HL-60 (cell line): Measurements from ENCODE around the gene ALX1.

ENCODE experiments used
- DNase-seq, 2 experiments: peaks; one replicate each; pipeline ENCODE4 v3.0.0-alpha.2; 2010 to 2020; ENCODE audit warnings: low read depth in 1 of 2, low spot score in 1 of 2
- H3K27ac ChIP-seq: fragments of 250-450 bp; sonication (Bioruptor Pico); replicated peaks from 2 replicates; pipeline ENCODE4 v1.5.1; 2020; ENCODE audit warnings: mild to moderate bottlenecking, moderate library complexity
- H3K27me3 ChIP-seq: fragments of 250-450 bp; sonication (Bioruptor Pico); 2 replicates; pipeline ENCODE4 v1.5.1; 2021; ENCODE audit warnings: mild to moderate bottlenecking, moderate library complexity; ENCODE audit not compliant: insufficient read depth, poor library complexity, severe bottlenecking
- H3K4me3 ChIP-seq: replicated peaks from 2 replicates; pipeline ENCODE4 v1.5.1; 2011; ENCODE audit warnings: mild to moderate bottlenecking, control low read depth, low read length; ENCODE audit not compliant: insufficient read depth
- GABPA ChIP-seq: IDR thresholded peaks from 2 replicates; pipeline ENCODE4 v1.6.1; 2012; ENCODE audit warnings: low read depth
- POLR2AphosphoS5 ChIP-seq: IDR thresholded peaks from 2 replicates; pipeline ENCODE4 v1.6.1; 2012; ENCODE audit warnings: low read depth
- SPI1 ChIP-seq: IDR thresholded peaks from 2 replicates; pipeline ENCODE4 v1.6.1; 2012; ENCODE audit warnings: low read depth, mild to moderate bottlenecking, borderline replicate concordance
- TF ChIP-seq, protein P1 (sequence below): IDR thresholded peaks from 2 replicates; pipeline ENCODE4 v1.6.1; 2012; ENCODE audit warnings: low read depth; ENCODE audit not compliant: insufficient replicate concordance
- TF ChIP-seq, protein P2 (sequence below): IDR thresholded peaks from one replicate; pipeline ENCODE4 v1.5.1; 2011; ENCODE audit warnings: low read length, control low read depth, inconsistent platforms; ENCODE audit not compliant: insufficient read depth

Gene ALX1

DNA sequence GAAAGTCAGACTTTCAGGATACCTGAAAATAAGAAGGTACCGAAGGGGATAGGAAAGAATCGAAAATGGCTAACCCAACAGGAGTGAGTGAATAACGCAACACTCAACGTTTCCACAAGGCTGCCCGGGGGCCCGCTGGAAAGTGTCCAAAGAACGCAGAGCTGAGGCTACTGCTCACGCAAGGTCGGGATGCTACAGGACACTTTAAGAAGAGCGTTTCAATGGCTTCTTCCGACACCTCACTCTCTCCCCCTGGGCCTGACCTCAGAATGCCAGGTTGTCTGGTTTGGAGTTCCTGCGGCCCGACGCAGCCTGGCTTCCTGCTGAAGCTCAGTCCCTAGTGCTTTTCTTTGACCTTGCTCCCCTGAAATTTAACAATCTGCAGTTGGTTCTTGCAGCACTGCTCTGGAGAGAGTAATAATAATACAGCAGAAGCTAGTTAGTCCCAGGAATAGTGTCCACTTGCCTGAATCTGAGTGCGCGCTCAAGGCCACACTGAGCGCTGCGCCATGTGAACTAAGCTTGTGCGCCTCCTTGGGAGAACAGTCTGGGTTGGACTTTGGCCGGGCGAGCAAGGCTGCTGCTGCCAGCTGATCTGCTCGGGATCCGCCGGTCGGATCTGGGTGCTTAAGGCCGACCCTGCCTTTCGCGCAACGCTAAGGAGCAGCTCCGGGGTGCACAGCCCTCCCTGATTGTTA, 2.0 kb upstream of the ALX1 start:
- peaks cover 60% of the 10 kb centered on the region for H3K27me3 ChIP-seq

DNA sequence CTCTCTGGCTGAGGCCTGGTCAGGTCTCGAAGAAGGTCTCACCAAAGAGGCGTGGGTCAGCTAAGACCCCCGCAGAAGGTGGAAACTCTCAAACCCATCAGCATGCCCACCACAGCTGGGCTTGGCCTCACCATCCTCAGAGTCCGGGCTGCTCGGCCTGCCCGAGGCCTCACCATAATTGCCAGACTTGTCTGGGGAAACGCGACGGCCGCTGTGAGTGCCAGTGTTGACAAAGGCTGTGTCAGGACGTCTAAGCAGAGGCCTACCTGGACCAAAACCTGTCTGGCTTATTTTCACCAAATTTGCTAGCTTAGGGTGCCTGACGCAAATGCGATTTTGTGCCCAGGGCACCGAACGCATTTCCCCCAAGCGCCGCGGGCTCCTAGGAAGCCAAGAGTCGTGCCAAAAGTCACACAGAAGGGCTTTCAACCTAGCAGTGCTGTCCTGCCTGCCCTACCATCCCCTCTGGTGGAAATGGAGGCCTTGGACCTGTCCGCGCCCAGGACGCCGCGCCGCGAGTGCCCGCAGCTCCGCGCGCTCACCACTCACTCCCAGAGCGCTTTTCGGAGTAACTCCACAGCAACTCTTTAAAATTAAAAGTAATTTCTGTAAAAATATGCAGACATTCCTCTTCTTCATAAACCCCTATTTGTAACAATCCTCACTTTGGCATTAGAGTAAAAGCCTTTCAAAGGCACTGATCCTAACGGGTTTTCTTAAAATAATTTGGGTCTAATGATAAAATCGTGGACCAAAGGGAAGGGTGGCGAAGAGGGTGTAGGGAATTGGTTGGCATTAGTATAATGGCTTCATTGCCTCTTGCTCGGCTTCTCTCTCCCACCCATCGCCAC, 1.2 kb upstream of the ALX1 start:
- DNase-seq: no peak
- H3K27me3 ChIP-seq: peaks cover 58% of the 10 kb centered on the region
- H3K27ac ChIP-seq: no peak overlapping the region
- no peak overlapping the region for H3K4me3 ChIP-seq
- TF ChIP-seq SPI1 (no peak), POLR2AphosphoS5 (no peak), GABPA (no peak)
- TF ChIP-seq, protein P1, sequence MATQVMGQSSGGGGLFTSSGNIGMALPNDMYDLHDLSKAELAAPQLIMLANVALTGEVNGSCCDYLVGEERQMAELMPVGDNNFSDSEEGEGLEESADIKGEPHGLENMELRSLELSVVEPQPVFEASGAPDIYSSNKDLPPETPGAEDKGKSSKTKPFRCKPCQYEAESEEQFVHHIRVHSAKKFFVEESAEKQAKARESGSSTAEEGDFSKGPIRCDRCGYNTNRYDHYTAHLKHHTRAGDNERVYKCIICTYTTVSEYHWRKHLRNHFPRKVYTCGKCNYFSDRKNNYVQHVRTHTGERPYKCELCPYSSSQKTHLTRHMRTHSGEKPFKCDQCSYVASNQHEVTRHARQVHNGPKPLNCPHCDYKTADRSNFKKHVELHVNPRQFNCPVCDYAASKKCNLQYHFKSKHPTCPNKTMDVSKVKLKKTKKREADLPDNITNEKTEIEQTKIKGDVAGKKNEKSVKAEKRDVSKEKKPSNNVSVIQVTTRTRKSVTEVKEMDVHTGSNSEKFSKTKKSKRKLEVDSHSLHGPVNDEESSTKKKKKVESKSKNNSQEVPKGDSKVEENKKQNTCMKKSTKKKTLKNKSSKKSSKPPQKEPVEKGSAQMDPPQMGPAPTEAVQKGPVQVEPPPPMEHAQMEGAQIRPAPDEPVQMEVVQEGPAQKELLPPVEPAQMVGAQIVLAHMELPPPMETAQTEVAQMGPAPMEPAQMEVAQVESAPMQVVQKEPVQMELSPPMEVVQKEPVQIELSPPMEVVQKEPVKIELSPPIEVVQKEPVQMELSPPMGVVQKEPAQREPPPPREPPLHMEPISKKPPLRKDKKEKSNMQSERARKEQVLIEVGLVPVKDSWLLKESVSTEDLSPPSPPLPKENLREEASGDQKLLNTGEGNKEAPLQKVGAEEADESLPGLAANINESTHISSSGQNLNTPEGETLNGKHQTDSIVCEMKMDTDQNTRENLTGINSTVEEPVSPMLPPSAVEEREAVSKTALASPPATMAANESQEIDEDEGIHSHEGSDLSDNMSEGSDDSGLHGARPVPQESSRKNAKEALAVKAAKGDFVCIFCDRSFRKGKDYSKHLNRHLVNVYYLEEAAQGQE: no peak
- TF ChIP-seq, protein P2, sequence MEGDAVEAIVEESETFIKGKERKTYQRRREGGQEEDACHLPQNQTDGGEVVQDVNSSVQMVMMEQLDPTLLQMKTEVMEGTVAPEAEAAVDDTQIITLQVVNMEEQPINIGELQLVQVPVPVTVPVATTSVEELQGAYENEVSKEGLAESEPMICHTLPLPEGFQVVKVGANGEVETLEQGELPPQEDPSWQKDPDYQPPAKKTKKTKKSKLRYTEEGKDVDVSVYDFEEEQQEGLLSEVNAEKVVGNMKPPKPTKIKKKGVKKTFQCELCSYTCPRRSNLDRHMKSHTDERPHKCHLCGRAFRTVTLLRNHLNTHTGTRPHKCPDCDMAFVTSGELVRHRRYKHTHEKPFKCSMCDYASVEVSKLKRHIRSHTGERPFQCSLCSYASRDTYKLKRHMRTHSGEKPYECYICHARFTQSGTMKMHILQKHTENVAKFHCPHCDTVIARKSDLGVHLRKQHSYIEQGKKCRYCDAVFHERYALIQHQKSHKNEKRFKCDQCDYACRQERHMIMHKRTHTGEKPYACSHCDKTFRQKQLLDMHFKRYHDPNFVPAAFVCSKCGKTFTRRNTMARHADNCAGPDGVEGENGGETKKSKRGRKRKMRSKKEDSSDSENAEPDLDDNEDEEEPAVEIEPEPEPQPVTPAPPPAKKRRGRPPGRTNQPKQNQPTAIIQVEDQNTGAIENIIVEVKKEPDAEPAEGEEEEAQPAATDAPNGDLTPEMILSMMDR: no peak

More for the DNA sequence above, 2.0 kb upstream of the ALX1 start:
- no peak overlapping the region for H3K4me3 ChIP-seq
- TF ChIP-seq SPI1: no peak
- TF ChIP-seq, protein P1: no peak
- TF ChIP-seq, protein P2: no peak
- no peak for TF ChIP-seq GABPA
- no peak for TF ChIP-seq POLR2AphosphoS5
- no peak for DNase-seq
- no peak overlapping the region for H3K27ac ChIP-seq

DNA sequence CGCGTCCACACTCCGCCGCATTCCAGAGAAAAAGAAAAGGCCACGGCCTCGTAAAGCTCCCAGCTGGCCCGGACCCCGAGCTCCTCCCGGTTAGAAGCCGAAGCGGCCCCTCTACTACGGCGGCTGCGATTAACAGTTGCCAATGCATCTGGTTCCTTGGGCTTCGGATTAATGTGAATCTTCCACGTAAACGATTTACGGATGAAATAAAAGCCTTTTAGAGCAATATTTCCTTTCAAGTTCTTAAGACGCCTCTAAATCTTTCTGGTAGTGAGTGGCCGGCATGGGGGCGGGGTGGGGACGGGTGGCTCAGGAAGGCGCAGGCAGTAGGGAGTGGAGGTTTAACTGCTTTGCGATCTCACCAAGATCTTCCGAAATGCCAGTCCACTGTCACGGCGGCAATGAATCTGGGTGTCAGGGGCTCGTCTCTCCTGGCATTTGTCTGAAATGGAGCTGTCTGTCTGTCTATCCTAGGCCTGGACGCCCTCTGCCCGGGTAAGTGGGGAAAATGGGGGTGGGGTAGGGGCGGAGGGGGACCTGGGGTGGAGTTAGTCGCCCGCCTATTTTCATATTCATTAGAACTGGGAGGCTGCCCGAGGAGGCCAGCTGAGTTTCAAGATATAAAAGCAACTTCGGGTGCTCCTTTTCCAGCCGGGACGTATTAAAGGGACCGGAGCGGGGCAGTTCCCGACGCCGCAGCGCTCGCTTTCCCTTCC, 413 bp upstream of the ALX1 start:
- Histone ChIP-seq H3K4me3 (0 out of 2 replicates have a peak overlapping the region, but pooled peaks have one; percentile 31), H3K27ac (no peak overlapping the region), H3K27me3 (peaks cover 55% of the 10 kb centered on the region)
- DNase-seq: no peak
- TF ChIP-seq GABPA: no peak
- TF ChIP-seq, protein P2: no peak
- no peak for TF ChIP-seq POLR2AphosphoS5
